Esophagus muscularis mucosa (tissue), 4 donors: Measurements from ENCODE around the gene HNRNPF.

ENCODE experiments used
- EP300 ChIP-seq: sonication (generic); formaldehyde crosslinking; IDR thresholded peaks from one replicate; pipeline ENCODE4 v1.6.1; 2017; ENCODE audit warnings: antibody characterized with exemption
- POLR2A ChIP-seq: fragments of 450-650 bp; IDR thresholded peaks from one replicate; pipeline ENCODE4 v1.6.1; 2017; ENCODE audit warnings: antibody characterized with exemption, moderate library complexity, mild to moderate bottlenecking, low read depth
- POLR2AphosphoS5 ChIP-seq, 2 donors: sonication (generic); formaldehyde crosslinking; IDR thresholded peaks; one replicate each; pipeline ENCODE4 v1.6.1; 2017; ENCODE audit warnings: antibody characterized with exemption in 2 of 2
- TF ChIP-seq, protein P1 (sequence below), 3 experiments: fragments of 200-600 bp in 2 of 3; fragments of 450-650 bp in 1 of 3; sonication (generic) in 2 of 3; IDR thresholded peaks; one replicate each; pipeline ENCODE4 v1.5.1; 2017 to 2019; ENCODE audit warnings: antibody characterized with exemption in 3 of 3, mild to moderate bottlenecking in 2 of 3, moderate library complexity in 1 of 3

DNA sequence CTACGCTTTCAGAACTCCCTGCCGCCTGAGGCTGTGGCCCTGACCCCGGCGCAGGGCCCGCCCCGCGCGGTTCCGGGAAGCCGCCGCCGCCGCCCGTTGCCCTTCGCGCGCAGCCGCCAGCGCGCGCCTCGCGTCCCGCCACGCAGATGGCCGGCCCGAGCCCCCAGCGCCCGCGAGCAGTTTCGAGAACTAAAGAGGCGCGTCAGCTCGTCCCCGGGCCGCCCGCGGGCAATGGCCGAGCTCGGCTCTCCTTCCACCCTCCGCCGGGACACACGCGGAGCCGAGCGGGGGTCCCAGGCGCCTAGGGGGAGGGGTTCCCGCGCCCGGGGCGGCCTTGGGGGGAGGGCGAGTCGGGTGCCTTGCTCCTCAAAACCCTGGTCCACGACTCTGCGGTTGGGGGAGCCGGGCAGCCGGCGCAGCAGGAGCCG lies 1.8 kb downstream of the HNRNPF start:
- TF ChIP-seq, protein P1, sequence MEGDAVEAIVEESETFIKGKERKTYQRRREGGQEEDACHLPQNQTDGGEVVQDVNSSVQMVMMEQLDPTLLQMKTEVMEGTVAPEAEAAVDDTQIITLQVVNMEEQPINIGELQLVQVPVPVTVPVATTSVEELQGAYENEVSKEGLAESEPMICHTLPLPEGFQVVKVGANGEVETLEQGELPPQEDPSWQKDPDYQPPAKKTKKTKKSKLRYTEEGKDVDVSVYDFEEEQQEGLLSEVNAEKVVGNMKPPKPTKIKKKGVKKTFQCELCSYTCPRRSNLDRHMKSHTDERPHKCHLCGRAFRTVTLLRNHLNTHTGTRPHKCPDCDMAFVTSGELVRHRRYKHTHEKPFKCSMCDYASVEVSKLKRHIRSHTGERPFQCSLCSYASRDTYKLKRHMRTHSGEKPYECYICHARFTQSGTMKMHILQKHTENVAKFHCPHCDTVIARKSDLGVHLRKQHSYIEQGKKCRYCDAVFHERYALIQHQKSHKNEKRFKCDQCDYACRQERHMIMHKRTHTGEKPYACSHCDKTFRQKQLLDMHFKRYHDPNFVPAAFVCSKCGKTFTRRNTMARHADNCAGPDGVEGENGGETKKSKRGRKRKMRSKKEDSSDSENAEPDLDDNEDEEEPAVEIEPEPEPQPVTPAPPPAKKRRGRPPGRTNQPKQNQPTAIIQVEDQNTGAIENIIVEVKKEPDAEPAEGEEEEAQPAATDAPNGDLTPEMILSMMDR (IDR thresholded peaks at IDR 0.05), result no peak
- TF ChIP-seq POLR2A, result no peak
- no peak for TF ChIP-seq POLR2AphosphoS5 (IDR thresholded peaks at IDR 0.05)
- TF ChIP-seq EP300, result no peak
